K562 (cell line): ENCODE data around the gene ARHGEF35. TPM values are rescaled to one million over a fixed set of nuclear protein-coding genes. Genes with fewer than 3 reads are reported as not detected.
"Not testable (repeated sequence)": the region's sequence is repeated elsewhere in the genome, so short reads cannot be mapped to it uniquely, and the experiment has no call there.

Experiments
- ATAC-seq: fragments of 200-7000 bp; cut with Tn5 transposase; 3 replicates; pipeline ENCODE4 v1.9.1; 2020; ENCODE audit warnings: moderate library complexity
- BruUV-seq: library from RNA; stranded (reverse); fragments of 400-500 nt; replicated peaks from 2 replicates; lab custom pipeline; 2021; lab: Mats Ljungman, UMichigan
- CTCF ChIA-PET: fragments of 300-600 bp; formaldehyde crosslinking; extraction: SDS; loops from one replicate; lab custom pipeline; 2021; ENCODE audit warnings: low intra/inter-chr PET ratio; lab: Yijun Ruan, JAX
- POLR2A ChIA-PET: fragments of 300-600, 350-650 bp; sonication (Branson Sonifier 250); formaldehyde crosslinking; extraction: SDS; loops from one replicate; lab custom pipeline; 2021; ENCODE audit warnings: antibody characterized with exemption, inconsistent platforms; lab: Yijun Ruan, JAX
- DNase-seq, 4 experiments: peaks; one replicate each; pipeline versions ENCODE4 v3.0.0 to v3.0.0-alpha.2; 2011 to 2018; ENCODE audit warnings: low spot score in 3 of 4, mixed read lengths in 3 of 4; ENCODE audit errors: extremely low read depth in 1 of 4
- FAIRE-seq: peaks from 2 replicates; lab custom pipeline; 2011; peaks lifted over from hg19 to GRCh38; lab: Jason Lieb, UNC
- H2AFZ ChIP-seq: 2 replicates; pipeline ENCODE4 v1.6.0; 2011; ENCODE audit warnings: low read depth, low read length, control low read depth, inconsistent platforms
- H3K27ac ChIP-seq: fragments of 200-600 bp; 3 replicates; pipeline ENCODE4 v1.8.0; 2011; ENCODE audit warnings: low read depth, mild to moderate bottlenecking, control low read depth, inconsistent platforms, low read length, moderate library complexity, mixed read lengths; ENCODE audit errors: extremely low read depth
- H3K27me3 ChIP-seq, 2 experiments: fragments of 300-600 bp in 1 of 2; 2 replicates in 1 of 2; 3 replicates in 1 of 2; pipeline versions ENCODE4 v1.6.0 to v1.8.0; 2011; ENCODE audit warnings: inconsistent platforms in 2 of 2, low read length in 2 of 2, mild to moderate bottlenecking in 1 of 2, mixed read lengths in 1 of 2, moderate library complexity in 1 of 2; ENCODE audit not compliant: control insufficient read depth in 2 of 2, insufficient read depth in 2 of 2
- H3K36me3 ChIP-seq: fragments of 300-600 bp; 3 replicates; pipeline ENCODE4 v1.8.0; 2011; ENCODE audit warnings: mild to moderate bottlenecking, low read length, inconsistent platforms; ENCODE audit not compliant: control insufficient read depth, insufficient read depth
- H3K4me1 ChIP-seq, 2 experiments: fragments of 200-600 bp in 1 of 2; replicated peaks in 1 of 2; 2 replicates in 1 of 2; 3 replicates in 1 of 2; pipeline versions ENCODE4 v1.5.1 to v1.8.0; 2011; ENCODE audit warnings: inconsistent platforms in 2 of 2, low read length in 2 of 2, mild to moderate bottlenecking in 1 of 2, mixed read lengths in 1 of 2, moderate library complexity in 1 of 2; ENCODE audit not compliant: control insufficient read depth in 2 of 2, insufficient read depth in 2 of 2
- H3K4me2 ChIP-seq: 2 replicates; pipeline ENCODE4 v1.6.1; 2011; ENCODE audit warnings: low read length, control low read depth, inconsistent platforms, mixed read lengths; ENCODE audit not compliant: insufficient read depth
- H3K4me3 ChIP-seq: fragments of 200-600 bp; sonication (generic), shearing (Covaris generic); 2 replicates; pipeline ENCODE4 v1.5.1; 2016; ENCODE audit warnings: control low read depth, inconsistent platforms
- H3K79me2 ChIP-seq: fragments of 200-600 bp; 3 replicates; pipeline ENCODE4 v1.8.0; 2011; ENCODE audit warnings: low read length, inconsistent platforms; ENCODE audit not compliant: control insufficient read depth, insufficient read depth
- H3K9ac ChIP-seq, 2 experiments: 2 replicates each; pipeline versions ENCODE4 v1.6.0 to v1.6.1; 2011; ENCODE audit warnings: low read depth in 2 of 2, low read length in 2 of 2, control low read depth in 1 of 2, inconsistent platforms in 1 of 2, mild to moderate bottlenecking in 1 of 2, mixed read lengths in 1 of 2; ENCODE audit not compliant: insufficient read depth in 1 of 2
- H3K9me1 ChIP-seq: one replicate; pipeline ENCODE4 v1.6.0; 2011; ENCODE audit warnings: inconsistent platforms, mild to moderate bottlenecking, low read length, moderate library complexity; ENCODE audit not compliant: control insufficient read depth, insufficient read depth
- H3K9me3 ChIP-seq: replicated peaks from 2 replicates; pipeline ENCODE4 v1.5.1; 2011; ENCODE audit warnings: low read depth, low read length, inconsistent platforms; ENCODE audit not compliant: control insufficient read depth, insufficient read depth
- H4K20me1 ChIP-seq: replicated peaks from 2 replicates; pipeline ENCODE4 v1.6.1; 2011; ENCODE audit warnings: low read length, inconsistent platforms, mixed read lengths; ENCODE audit not compliant: control insufficient read depth, insufficient read depth
- WGBS: fragments of 100-300 bp; shearing (Covaris generic); methylation state at CpG from one replicate; pipeline ENCODE4 v1.1.6; 2016; ENCODE audit warnings: low coverage, mixed read lengths; ENCODE audit not compliant: insufficient coverage; ENCODE audit errors: missing lambda C conversion rate; 5-methylcytosine and 5-hydroxymethylcytosine counted together
- in situ Hi-C: fragments of 300-500 bp; cut with MboI; formaldehyde crosslinking; loops from 4 replicates; pipeline ENCODE4 v1.15.0; 2018; ENCODE audit warnings: inconsistent platforms, mixed read lengths
- intact Hi-C: fragments of 100-400 bp; cut with micrococcal nuclease; formaldehyde crosslinking; loops from 2 replicates; pipeline ENCODE4 v1.14.2; 2022
- polyA plus RNA-seq, 8 experiments: library from polyadenylated mRNA; depleted of rRNA in 4 of 8; stranded (reverse) in 5 of 8; unstranded in 3 of 8; fragments of >200 nt; fragmentation: Nextera tagmentation in 2 of 8; fragmentation: Illumina TruSeq in 1 of 8; extraction: Ambion mirVana in 2 of 8; extraction: Trizol in 1 of 8; gene quantifications; 2 replicates each; pipeline versions ENCODE4 v1.2.1 to v1.2.3, GENCODE V29; 2011 to 2014; ENCODE audit warnings: inconsistent platforms in 1 of 8, missing spikeins in 1 of 8
- total RNA-seq, 7 experiments: library from RNA; depleted of rRNA in 6 of 7; stranded (reverse); fragments of >200 nt in 6 of 7; fragmentation: Illumina TruSeq in 2 of 7; extraction: Trizol in 2 of 7; gene quantifications; 2 replicates each; pipeline versions ENCODE4 v1.2.1 to v1.2.3, GENCODE V29; 2011 to 2021; ENCODE audit warnings: low replicate concordance in 1 of 7

The ARHGEF35 gene
- total and polyA plus RNA-seq, 9 of the 15 experiments (the other 6 are each of a cell fraction or from before 2014, with no cell fraction given): 0.16 to 0.59 (median 0.35) TPM; not detected in 3

DNA sequence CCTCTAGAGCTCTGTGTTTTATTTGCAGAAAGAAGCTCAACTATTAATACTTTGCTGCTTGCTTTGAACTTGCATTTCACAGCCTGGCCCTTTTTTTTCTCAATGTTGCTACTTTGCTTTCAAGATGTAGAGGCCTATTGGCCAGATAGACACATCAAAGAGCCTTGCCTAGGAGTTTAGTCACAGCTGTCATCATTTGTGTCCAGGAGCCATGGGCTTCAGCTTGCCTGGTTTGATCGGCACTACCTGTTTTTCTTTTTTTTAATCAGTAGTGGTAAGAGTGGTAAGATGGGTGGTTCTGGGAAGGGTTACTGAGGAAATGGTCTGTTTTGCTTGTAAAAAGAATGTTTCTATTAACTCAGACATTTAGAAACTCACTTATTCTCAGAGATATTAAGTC, 6.3 kb upstream of the ARHGEF35 start:
- H3K36me3 ChIP-seq, H3K9me3 ChIP-seq, H3K4me3 ChIP-seq, FAIRE-seq, H3K9ac ChIP-seq, in situ Hi-C loops, DNase-seq, BruUV-seq, ATAC-seq, H4K20me1 ChIP-seq, H3K4me2 ChIP-seq, intact Hi-C loops, POLR2A ChIA-PET, H3K27ac ChIP-seq, H3K9me1 ChIP-seq, H3K4me1 ChIP-seq, H3K79me2 ChIP-seq, H2AFZ ChIP-seq, H3K27me3 ChIP-seq, CTCF ChIA-PET: not testable (repeated sequence)
- WGBS: no CpG with 5 or more reads among the region's 1 CpG

DNA sequence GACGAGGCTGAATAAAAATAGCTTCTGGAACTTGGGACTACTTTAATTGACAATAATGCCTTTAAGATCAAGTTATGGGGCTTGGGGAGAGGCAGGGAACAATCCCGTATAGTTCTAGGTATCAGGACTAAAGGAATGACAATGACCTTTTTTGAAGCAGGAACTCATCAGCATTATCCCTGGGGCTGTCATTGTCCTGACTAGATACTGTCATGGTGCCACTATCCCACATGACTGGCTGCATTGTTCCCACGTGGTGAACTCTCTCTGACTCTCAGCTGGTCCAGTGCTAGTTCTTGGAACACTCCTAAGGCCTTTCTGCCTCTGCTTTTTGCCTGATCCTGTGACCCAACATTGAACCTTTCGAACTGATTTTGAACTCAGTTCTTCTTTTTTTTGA, 3.3 kb upstream of the ARHGEF35 start:
- H3K9ac ChIP-seq, intact Hi-C loops, H3K9me1 ChIP-seq, CTCF ChIA-PET, H3K27ac ChIP-seq, H3K9me3 ChIP-seq, H3K4me2 ChIP-seq, H3K79me2 ChIP-seq, H3K4me3 ChIP-seq, H3K27me3 ChIP-seq, ATAC-seq, H3K36me3 ChIP-seq, DNase-seq, POLR2A ChIA-PET, H3K4me1 ChIP-seq, H4K20me1 ChIP-seq, BruUV-seq, FAIRE-seq, H2AFZ ChIP-seq: not testable (repeated sequence)
- in situ Hi-C loops: loop anchor here (5.0 kb wide), 1 partner anchor 153 kb away; no protein-coding TSS in a partner anchor
- 0% methylated on average over 3 of the region's 4 CpGs for WGBS

DNA sequence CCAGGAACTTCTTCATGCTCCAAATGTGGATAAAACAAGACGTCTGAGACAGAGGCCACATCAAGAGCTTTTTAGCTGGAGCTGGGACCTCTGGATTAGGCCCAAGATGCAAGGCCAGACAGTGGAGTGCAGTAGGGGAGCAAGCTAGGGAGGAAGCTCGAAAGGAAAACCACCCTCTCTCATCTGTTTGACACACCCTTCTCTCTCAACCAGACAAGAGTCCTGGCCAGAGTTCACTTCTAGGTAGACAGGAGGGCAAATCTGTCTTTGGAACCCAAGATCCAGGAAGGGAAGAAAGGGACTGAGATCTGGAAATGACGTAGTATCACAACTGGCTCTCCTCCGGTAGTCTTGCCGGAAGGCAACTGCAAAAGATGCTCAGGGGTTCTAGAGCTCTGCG, 1.2 kb downstream of the ARHGEF35 start:
- CTCF ChIA-PET: not testable (repeated sequence)

DNA sequence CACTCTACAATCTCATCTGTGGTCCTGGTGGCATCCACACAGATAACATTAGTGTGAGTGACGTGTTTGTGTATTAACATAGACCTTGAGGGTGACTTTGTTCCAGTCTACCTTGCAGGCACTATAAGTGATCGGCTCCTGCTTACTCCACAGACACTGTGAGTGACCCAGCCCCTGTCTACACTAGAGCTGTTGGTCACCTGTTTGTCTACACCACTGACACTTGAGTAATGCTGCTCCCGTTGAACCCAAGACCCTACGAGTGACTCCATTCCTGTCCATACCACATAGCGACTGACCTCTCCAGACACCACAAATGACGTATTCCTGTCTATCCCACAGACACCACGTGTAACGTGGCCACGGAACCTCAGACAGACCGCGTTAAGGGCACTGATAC, 1.9 kb downstream of the ARHGEF35 start:
- peak; percentile 16; the same call in 2 of the 3 replicates for ATAC-seq
- FAIRE-seq, H3K27ac ChIP-seq, H3K4me1 ChIP-seq, BruUV-seq, intact Hi-C loops, POLR2A ChIA-PET, H3K9me1 ChIP-seq, CTCF ChIA-PET, DNase-seq, in situ Hi-C loops, H3K79me2 ChIP-seq, H3K36me3 ChIP-seq, H3K27me3 ChIP-seq, H3K9ac ChIP-seq, H3K4me3 ChIP-seq, H4K20me1 ChIP-seq, H2AFZ ChIP-seq, H3K4me2 ChIP-seq, H3K9me3 ChIP-seq: not testable (repeated sequence)
- no CpG with 5 or more reads among the region's 11 CpGs for WGBS

More for the DNA sequence above, 1.2 kb downstream of the ARHGEF35 start:
- H3K27ac ChIP-seq, in situ Hi-C loops, H3K36me3 ChIP-seq, ATAC-seq, H3K9ac ChIP-seq, DNase-seq, H3K79me2 ChIP-seq, H3K9me1 ChIP-seq, H2AFZ ChIP-seq, intact Hi-C loops, H3K9me3 ChIP-seq, H3K4me2 ChIP-seq, BruUV-seq, FAIRE-seq, H3K27me3 ChIP-seq, H3K4me1 ChIP-seq, H3K4me3 ChIP-seq, H4K20me1 ChIP-seq, POLR2A ChIA-PET: not testable (repeated sequence)
- WGBS: no CpG with 5 or more reads among the region's 6 CpGs
